Occipital lobe (tissue), 3 donors: Measurements from ENCODE around the gene DNAH1. TPM values are rescaled to one million over a fixed set of nuclear protein-coding genes. Genes with fewer than 3 reads are reported as not detected.

ENCODE experiments used
- DNase-seq: peaks from one replicate; lab custom pipeline; 2025; lab: John Stamatoyannopoulos, UW
- small RNA-seq: library from RNA; depleted of rRNA; stranded (forward); fragments of <200 nt; gene quantifications from one replicate; pipeline ENCODE3, GENCODE V24; 2014
- total RNA-seq: library from RNA; depleted of rRNA; stranded (reverse); fragments of >200 nt; gene quantifications from one replicate; pipeline ENCODE4 v1.2.3, GENCODE V29; 2014

The DNAH1 gene
- total RNA-seq, 1 donor from 2014 or later, result 1.6 TPM

DNA sequence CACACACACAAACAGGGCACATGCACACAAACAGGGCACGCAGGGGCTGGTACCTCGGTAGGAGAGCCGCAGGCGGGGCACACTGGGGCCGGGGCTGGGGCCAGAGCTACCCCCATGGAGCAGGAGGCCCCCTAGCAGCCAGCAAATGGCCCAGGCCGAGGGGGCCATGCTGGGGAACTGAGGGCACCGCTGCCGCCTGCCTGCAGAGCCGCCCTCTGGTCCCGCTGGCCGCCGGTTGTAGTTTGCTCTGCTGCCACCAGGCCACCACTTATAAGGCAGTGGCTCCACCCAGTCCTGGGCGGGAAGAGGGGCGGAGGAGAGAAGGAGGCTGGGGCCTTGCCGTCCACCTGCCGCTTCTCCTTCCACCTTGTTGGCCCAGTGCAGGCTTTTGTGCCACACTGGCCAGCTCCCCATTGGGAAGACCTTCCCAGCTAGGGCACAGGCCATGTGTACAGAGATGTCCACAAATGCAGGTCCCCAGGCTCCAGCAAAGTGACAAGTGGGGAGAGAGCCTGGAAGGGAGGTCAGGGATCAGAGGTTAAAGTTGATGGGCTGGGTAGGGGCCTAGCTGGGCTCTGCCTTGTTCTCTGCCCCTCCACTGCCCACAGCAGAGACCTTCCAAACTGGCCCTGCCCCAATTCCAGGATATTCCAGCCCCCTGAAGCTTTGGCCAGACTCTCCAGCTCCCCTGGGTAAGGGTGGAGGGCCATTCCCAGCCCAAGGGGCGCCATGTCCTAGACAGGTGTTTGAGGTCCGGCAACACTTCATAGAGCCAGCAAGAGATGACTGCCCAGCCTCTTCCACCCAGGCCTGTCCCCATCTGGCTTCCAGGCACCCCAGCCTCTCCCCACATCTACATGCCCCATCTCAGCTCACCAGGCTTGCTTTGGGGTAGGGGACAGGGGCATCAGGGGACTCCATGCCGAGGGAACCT, 129.0 kb downstream of the DNAH1 start, which contains the start of gene SEMA3G:
TSS of gene SEMA3G (minus strand) at position 244 of the 934 bp plus-strand sequence. CDS start at position 168, 76 bp downstream.
- DNase-seq, result no peak

DNA sequence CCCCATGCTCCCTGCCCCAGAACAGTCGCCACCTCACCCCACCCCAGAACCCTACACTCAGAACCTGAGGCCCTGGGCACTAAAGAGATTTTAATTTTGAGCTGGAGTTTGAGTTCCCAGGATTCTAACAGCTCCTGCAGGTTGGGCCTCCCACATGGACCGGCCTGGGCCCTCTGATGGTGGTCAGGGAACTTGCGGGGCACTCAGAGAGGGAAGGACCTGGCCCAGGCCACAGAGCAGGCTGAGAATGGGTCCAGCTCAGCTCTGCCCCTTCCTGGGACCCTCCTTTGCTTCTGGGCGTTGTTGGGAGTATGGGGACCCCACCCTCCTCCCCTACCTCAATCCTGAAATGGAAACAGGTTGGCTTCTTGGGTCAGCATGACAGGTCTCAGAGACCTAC, 129.9 kb downstream of the DNAH1 start:
- DNase-seq, result no peak

DNA sequence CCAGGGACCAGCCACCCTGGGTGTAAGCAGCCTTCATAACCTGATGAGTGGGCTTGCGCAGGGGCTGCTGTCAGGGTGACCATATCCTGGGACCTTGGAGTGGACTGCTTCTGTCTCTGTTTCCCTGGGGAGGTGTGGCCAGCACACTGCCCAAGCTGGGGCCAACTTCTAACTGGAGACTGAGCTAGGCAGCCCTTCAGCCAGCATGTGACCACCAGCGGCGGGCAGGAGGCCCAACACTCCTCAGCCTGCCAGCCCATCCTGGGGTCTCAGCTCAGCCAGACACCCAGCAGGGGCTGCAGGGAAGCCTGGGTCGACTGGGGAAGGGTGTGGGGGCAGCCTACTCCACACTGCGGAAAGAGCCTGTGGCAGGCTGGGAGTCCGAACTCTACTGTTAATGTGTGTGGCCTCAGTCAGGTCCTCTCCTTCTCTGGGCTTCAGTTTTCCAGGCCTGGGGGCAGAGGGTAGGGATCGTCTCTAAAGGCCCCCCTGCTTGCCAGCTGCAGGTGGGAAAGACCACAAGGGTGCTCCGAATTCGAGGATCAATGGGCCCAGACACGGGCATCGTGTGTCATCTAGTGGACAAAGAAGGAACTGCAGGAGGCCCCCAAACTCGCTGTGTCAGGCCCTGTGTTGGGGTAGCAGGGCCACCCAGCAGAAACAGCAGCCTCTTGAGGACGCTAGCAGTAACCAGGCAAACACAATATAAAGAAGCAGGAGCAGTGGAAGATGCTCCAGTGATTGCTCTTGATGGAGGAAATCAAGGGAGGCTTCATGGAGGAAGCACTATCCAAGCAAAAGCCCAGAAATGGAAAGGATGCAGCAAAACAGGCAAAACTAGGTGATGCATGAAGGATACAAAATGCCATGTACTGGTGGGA, 130.8 kb downstream of the DNAH1 start:
- DNase-seq, result no peak

DNA sequence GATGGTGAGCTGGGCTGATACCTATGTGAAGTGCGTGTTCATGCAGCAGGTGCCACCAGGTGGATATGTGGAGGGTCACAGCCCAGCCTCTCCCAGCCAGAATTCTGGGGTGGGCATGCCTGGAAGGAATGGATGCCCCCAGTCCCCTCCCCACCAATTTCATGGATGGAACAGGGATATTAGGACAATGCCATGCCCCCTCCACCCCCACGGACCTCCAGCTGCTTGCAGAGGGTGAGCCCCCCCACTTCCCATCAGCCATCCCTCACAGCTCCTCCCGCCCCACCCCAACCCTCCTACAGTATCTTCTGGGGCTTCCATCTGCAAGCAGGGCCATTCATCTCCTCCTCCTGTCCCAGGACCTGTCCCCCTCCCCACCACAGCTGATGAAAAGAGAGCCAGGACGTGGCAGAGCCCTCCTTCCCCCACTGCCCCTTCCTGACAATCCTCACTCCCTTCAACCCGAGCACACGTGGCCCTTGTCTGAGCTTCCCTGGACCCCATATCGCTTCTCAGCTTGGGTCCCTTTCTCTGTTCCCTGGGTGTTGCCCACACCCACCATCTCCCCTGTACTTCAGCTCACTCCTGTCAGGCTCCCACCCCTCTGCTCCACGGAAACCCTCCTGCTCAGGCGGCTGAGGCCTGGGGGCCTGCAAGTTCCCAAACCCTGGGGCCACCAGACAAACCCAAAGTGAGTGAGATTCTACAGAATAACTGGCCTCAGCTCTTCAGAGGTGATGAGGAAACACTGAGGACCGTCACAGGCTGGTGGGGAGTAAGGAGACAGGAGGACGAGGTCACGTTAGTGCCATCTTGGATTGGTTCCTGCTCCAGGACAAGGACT, 131.6 kb downstream of the DNAH1 start:
- no peak for DNase-seq

Small RNAs within 50 kb of the gene (small RNA-seq; reads per million reads assigned to genes)
- 2.2 reads per million, percentile 85 among the genes with 10 or more reads in this experiment for gene MIR135A1
- gene MIRLET7G, result 3,049 reads per million, percentile 99 among the genes with 10 or more reads in this experiment

Other genes with a start within 250 kb of the DNAH1 start
- gene POC1A, start 161.9 kb upstream of the DNAH1 start, total RNA-seq, result 3.1 TPM
- 36.2 TPM for gene ALAS1, start 118.2 kb upstream of the DNAH1 start, total RNA-seq
- under 0.01 TPM for gene TLR9, start 90.7 kb upstream of the DNAH1 start, total RNA-seq
- gene TWF2, start 77.2 kb upstream of the DNAH1 start, total RNA-seq, result 24.8 TPM
- 7.0 TPM for gene PPM1M, start 70.6 kb upstream of the DNAH1 start, total RNA-seq
- 158 TPM for gene WDR82, start 37.7 kb upstream of the DNAH1 start, total RNA-seq
- gene GLYCTK, start 28.5 kb upstream of the DNAH1 start, total RNA-seq, result 3.6 TPM
- 105 TPM for gene BAP1, start 93.7 kb downstream of the DNAH1 start, total RNA-seq
- gene PHF7, start 94.3 kb downstream of the DNAH1 start, total RNA-seq, result 4.7 TPM
- 3.0 TPM for gene SEMA3G, start 128.8 kb downstream of the DNAH1 start, total RNA-seq
- not detected for gene TNNC1, start 137.7 kb downstream of the DNAH1 start, total RNA-seq
- 71.4 TPM for gene NISCH, start 139.3 kb downstream of the DNAH1 start, total RNA-seq
- 14.8 TPM for gene STAB1, start 179.0 kb downstream of the DNAH1 start, total RNA-seq
- 33.5 TPM for gene NT5DC2, start 217.5 kb downstream of the DNAH1 start, total RNA-seq
- gene UQCC5, start 220.3 kb downstream of the DNAH1 start, total RNA-seq, result 4.1 TPM